ELR (cell line): Measurements from ENCODE around the gene ST14.
"Not testable (repeated sequence)": the region's sequence is repeated elsewhere in the genome, so short reads cannot be mapped to it uniquely, and the experiment has no call there.

Experiments used
- DNase-seq: peaks from one replicate; pipeline ENCODE4 v3.0.0-alpha.2; 2015; ENCODE audit warnings: low read depth

Gene ST14

DNA sequence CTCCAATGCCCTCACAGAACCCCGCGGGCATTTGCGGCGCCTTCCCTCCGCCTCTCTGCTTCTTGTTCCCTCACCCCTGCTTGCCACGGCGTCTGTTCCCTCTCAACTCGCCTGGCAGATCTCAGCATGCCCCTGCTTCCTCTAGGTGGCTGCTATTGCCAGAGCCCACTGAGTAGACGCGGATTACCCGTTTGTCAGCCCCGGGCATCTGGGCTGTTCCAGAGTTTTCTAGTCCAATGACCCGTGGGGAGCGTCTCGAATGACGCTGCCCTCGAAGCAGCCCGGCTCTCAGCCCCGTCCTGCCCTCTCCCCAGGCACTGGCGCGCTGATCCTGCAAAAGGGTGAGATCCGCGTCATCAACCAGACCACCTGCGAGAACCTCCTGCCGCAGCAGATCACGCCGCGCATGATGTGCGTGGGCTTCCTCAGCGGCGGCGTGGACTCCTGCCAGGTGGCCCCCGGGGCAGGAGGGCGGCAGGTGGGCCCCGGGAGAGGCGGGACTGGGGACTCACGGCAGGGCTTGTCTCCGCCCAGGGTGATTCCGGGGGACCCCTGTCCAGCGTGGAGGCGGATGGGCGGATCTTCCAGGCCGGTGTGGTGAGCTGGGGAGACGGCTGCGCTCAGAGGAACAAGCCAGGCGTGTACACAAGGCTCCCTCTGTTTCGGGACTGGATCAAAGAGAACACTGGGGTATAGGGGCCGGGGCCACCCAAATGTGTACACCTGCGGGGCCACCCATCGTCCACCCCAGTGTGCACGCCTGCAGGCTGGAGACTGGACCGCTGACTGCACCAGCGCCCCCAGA is 49.7 kb downstream of the ST14 start:
- DNase-seq, result no peak

DNA sequence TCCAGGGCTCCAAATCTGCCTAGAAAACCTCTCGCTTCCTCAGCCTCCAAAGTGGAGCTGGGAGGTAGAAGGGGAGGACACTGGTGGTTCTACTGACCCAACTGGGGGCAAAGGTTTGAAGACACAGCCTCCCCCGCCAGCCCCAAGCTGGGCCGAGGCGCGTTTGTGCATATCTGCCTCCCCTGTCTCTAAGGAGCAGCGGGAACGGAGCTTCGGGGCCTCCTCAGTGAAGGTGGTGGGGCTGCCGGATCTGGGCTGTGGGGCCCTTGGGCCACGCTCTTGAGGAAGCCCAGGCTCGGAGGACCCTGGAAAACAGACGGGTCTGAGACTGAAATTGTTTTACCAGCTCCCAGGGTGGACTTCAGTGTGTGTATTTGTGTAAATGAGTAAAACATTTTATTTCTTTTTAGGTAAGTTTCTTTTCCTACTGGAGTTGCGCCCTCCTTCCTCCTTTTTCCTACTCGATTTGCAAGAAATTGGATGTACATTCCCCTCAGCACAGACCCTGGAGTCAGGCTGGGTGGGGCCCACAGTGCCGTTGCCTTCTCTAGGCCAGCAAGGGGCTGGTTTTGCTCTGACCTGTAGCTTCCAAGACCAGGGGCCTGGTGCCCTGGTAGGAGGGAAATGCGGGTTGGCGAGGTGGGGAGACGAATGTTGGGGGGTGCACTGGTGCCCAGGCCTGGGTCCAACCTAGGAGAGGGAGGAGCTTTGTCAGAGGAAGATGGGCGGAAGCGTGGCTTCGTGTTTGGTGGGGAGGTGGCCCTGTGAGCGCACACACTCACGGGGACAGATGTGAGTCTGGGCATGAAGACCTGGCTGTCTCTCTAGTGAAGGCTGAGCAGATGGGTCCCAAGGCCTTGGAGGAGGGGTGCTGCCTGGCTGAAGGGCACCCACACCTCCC is 50.6 kb downstream of the ST14 start:
- no peak for DNase-seq

DNA sequence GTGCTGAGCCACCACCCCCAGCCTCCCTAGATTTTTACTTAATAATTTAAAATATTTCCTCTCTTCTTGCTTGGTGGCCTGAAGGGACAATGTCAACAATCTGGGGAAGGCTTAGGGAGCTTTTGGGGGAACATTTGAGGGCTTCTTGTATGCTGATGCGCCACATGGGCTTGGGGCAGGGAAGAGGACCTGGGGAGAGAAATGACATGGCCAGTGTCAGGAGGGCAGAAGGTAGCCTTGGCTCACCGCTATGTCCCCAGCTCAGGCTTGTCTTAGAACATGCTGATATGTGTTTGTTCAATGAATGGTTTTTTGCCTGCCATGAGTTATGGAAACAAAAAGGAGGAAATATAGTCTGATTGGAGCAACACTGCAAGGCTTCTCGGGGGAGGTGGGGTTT is 51.6 kb downstream of the ST14 start:
- DNase-seq, result no peak

DNA sequence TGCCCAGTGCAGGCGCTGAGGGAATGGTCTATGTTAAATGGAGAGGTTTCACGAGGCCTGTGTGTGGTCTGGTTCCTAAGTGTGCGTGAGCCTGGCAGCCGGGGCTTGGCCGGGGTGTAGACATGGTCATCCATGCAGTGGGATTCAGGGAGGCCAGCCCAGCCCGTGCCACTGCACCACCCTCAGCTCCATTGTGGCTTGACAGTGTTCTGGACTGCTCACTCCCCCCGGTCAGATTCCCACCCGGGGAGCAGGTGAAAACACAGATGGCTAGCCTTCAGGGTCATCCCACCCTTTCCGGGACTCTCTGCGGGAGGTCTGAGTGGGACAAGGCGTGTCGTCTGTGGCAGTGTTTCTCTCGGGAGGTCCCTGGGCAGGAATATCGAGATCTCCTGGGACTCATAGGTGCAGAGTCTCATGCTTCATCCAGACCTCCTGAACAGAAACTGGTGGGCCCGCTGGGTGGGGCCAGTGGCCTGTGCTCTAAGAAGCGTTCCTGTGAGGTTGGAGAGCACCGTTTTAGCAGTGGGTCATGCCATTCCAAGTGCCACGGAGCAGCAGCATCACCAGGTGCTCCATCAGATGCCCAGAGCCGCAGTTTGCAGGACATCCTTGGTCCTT is 52.3 kb downstream of the ST14 start:
- DNase-seq, result no peak

DNA sequence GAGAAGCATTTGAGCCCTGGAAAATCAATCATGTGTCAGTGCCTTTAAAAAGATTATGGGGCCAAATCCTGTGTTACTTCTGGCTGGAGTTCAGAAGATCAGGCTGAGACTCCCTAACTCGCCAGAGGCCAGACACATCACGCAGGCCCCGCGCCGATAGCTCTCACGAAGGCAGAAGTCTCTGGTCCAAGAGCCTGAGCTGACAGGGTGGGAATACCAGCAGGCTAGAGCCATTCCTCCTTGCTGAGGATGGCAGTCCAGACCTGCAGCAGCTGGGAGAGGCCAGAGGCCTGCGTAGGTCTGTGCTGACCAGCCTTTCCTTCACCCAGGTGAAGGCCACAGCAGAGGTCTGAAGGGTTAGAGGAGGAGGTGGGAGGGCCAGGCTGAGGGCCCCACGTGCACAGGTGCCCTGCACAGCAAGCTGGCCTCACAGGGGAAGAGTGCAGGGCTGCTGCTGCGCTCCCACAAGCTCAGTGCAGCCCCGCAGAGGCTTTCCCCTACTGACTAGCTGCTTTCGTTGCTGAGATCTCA is 52.9 kb downstream of the ST14 start:
- DNase-seq, result no peak

DNA sequence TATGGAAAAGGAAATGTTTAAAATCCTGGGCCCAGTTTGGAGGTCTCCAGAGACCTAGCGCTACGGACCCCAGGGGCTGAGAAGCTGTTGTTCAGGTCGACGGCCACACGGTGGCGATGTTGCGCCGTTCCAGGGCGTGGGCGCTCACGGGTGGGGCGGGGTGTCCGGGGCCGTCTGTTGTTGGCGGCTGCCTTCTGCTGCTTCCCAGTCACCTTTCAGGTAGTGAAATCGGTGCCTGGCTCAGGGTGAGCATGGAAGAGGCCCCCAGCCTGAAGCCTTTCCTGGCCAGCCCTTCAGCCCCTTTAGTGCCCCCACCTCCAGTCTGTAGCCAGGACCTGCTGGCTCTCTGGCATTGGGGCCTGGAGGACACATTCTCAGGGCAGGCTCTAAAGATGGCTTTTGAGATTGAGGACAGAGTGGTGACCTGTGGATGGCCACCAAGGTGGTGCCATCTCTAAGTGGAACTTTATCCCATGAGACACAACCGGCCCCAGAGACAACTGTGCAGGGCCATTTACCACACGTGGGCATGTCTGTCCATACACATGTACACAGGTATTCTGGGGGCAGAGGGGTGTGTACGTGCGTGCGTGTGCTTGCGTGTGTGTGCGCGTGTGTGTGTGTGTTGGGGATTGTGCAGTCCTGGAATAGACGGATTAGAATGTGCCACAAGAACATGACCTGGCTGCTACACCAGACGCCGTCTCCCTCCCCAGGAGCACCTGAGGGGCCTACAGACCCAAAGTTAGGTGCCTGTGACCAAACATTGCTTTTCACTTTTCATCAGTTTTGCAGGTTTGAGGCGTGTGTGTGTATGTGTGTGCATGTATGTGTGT is 53.8 kb downstream of the ST14 start:
- DNase-seq, result peak; percentile 43

DNA sequence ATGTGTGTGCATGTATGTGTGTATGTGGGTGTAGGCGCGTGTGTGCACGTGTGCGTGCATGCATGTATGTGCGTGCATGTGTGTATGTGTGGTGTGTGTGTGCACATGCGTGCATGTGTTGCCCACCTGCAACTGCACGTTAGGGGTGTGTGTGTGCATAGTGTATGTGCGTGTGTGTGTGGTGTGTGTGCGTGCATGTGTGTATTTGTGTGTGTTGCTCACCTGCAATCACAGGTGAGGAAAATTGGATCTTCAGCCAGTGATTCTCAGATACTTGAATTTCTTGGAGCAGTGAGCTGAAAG is 54.3 kb downstream of the ST14 start:
- DNase-seq, result no peak

DNA sequence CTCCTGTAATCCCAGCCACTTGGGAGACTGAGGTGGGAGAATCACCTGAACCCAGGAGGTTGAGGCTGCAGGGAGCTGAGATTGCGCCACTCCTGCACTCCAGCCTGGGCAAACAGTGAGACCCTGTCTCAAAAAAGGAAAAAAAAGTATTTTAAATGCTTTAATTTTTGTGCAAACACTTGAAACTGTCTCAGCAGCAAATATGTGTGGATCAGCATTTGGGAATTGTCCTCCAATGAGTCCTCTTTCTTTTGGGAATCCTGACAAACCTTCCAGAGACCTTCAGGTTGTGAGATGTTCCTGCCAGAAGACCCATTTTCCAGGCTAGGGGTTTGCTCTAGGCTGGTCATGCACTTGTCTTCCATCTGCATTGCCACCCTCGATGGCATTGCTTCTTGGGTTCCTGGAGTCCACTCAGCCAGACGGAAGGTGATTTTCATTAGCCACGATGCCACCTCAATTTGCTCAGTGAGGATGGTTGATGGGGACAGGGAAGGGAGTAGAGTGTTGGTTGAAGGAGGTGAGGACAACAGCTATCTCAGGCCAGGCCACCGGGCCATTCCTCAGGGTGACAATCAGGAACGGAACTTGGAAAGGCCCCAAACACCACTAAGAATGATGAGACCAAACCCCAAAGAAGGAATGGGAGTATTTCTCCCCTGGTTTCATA is 55.4 kb downstream of the ST14 start:
- no peak for DNase-seq

DNA sequence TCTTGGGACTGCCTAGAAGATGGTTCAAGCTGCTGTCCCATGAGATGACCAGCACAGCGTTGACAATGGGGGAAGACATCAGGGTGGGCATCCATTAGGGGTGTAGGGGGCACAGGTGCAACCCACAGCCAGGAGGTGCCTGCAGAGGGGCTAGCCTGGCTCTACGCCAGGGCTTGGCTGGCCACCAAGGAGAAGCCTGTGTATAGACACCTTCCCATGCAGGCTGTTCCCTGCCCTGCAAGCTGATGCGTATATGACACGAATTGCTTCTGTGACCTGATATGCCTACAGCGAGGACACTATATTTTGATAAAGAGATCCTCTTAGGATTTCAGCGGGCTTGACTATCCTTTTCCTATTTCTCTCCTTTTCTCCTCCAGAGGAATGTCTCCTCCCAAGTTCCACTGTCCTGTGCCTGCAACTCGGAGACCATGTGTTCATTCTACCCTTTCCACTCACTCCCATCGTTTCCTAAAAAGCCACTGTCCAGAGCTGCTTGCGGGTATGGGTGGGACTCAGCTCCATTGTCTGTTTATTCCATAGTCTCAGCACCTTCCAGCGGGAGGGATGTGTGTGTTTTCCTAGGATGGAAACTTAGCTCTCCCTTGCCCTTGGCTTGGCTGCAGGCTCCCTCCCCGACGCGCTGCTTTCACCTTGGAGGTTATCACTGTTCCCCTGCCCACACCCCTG is 56.1 kb downstream of the ST14 start:
- DNase-seq, result no peak

DNA sequence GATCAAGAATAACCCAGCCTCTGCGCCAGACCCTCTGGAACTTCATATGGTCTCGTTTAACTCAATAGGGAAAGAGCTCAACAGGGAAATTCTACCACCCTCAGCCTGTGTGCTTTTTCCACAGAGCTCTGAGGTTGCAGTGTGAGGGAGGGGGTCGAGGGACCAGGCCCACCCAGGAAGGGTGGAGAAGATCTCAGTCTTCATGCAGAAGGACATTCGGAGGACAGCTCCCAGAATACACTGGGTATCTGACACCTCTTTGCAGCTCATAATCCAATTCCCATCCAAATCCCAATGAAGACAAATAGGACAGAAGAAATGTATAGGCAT is 56.6 kb downstream of the ST14 start:
- DNase-seq, result no peak

DNA sequence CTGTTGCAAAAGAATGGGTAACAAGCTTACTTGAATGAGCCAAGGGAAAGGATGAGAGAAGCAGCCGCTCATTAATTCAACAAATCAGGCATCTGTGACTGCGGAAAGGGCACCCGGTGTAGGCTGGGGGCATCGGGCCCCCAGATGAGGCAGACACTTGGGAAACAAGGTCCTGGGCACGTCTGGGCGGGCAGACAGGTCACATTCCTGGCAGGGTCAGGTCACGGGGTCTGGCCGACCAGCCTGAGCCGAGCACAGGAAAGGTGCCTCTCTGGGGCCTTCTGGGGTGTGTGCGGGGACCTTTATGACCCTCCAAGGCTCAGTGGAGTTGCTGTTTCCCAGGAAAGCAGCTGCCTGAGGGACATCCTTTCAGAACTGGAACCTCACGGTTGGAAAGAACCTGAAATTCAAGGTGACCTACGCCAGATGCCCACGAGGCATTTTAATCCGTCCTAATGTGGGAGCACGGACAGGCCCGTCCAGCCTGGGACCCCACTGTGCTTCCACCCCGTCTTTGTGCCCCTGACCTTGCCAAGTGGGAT is 57.1 kb downstream of the ST14 start:
- no peak for DNase-seq

DNA sequence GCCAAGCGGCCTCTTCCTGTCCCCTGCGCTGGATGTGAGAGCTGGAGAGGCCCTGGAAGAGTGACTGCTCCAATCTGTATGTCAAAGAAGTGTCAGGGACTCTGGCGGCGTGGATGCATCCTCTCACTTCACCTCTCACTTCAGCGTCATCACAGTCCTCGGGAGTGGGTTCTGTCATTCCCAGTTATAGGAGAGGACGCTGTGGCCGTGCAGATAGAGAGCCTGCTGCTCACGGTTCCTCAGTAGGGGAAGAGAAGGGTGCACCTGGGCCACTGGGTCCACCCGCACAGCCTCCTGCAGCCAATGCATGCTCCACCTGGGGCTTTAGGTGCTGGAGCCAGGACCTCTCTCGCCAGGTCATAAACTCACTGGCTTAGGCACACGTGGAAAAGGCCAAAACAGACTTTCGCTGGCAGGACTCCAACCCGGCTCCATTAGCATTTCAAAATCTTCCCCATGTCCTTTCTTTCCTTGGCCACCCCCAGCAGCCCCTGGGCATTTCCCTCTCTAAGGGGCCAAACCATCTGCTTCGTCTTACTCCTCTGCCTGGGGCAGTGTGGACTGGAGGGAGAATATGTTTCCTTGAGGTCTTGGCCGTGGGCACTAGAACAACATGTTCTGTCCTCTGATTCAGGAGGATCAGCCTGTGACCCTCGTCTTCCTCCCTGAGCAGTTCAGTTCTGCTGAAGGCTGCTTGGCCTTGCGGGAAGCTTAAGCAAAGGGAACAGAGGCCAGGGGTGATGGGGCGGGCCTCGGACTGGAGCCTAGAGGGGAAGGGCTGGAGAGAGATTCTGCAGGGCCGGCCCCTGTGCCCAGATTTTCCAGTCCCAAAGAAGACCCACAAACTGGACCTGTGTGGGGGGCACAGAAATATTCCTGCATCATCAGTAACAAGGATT is 57.8 kb downstream of the ST14 start:
- DNase-seq, result no peak

DNA sequence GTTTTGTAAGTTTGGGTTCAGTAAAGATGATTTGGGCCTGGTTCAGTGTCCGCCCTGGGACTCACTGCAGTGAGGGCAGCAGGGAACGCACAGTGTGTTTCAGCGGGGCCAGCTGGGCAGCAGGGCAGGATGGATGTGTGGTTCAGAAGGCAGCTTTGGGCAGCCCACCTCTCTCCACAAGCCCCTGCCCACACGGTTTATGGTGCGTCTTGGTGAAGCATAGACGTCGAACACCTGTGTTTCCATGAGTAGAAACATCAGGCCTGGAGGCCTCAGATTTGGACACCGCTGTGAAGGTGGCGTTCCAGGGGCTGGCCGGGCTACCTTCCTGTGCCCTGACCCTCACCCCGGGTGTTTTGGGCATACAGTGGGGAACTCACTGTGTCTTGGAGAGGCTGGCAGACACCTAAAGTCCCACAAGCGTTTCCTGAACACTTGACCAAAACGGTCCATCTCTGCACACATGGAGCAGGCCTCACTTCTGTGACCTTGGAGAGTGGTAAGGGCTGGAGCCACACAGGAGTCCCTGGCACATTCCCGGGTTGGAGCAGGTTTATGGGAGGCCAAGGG is 59.0 kb downstream of the ST14 start:
- DNase-seq, result no peak

DNA sequence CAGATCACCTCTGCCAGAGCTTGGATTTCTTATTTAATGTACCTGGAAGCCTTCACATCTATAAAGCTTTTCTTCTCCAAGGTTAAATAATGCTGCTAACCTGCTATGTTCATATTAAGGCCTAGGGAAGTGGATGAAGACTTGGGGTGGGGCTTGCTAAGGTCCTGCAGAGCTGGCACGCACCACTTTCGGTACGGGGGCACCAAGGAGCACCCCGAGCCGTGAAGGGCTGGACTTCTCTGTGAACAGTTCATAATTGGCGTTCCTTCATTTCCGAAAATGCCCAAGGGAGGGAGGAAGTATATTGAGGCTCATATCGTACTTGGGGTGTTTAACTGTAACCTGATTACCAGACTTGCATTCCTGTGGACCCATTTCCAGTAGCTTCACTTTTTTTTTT is 59.6 kb downstream of the ST14 start:
- DNase-seq, result no peak

DNA sequence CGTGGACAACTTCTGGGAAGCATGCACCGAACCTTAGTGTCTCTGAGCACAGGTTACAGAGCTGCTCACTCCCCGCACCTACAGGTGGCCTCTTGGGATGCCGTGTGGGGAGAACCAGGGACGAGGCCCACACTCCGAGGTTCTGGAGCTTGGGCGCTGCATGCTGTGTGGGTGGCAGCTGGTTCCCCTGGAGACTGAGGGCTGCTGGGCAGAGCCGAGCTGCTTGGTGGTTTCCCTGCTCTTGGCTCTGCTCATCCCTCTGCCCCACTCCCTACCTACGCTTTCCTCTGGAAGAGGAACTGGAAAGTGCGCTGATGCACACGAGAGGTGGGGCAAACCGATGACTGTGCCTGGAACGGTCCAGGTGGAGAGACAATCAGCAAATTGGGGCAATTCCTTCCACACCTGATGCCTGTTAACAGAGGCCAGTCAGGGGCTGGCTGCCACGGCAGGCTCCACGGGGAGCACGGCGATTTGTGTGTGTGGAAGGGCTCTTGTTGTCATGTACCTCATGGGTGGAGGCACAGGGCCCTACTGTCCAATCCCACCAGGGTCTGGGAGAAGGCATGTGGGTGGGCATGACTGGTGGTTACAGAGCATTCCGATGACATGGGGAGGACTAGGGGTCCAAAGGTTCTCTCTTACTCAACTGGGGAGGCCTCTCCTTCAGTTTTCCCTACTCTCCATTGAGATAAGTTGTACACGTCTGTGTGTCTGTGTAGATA is 60.9 kb downstream of the ST14 start:
- no peak for DNase-seq

DNA sequence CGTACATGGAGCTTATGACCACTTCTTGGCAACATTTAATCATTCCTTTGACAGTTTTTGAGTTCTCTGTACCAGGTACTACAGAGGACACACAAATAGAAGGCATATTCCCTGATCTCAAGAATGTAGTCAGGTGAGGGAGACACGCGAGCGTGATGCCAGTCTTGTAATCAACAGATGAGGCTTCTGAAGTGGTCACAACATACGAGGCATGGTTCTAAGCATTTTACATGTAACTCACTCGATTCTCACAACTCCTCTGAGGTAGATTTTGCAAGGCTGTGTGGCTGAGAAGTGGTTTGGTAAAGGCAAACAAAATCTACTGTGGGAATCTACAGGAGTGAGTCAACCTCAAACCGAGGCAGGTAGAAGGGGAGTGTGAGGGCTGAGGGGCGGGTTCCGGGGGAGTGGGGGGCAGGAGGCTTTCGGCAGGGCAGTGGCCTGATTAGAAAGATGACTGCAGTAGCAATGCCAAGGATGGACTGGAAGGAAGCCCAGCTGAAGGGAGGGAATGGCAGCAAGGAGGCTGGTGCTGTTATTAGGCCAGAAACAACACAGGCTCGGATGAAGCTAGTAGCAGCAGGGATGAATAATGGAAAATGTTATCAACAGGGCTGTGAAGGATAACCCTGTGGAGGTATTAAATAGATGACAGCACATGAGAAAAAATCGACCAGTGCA is 63.8 kb downstream of the ST14 start:
- no peak for DNase-seq

DNA sequence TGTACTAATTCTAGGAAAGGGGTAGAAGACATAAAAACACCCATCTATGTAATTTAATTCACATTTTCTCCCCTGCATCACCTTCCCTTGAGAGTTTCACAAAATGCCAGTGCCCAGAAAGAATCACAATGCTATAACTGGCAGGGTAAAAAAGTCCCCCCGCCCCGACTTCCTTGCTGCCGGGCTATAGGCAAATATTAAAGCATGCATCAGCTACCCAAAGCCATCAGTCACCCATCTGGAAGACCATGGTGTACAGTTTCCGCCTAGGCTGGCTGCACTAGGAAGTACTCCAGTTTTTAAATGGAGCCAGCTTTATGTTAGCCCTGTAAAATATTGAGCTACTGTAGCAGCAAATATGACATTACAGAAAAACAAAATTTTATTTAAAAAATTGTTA is 67.8 kb downstream of the ST14 start:
- no peak for DNase-seq

DNA sequence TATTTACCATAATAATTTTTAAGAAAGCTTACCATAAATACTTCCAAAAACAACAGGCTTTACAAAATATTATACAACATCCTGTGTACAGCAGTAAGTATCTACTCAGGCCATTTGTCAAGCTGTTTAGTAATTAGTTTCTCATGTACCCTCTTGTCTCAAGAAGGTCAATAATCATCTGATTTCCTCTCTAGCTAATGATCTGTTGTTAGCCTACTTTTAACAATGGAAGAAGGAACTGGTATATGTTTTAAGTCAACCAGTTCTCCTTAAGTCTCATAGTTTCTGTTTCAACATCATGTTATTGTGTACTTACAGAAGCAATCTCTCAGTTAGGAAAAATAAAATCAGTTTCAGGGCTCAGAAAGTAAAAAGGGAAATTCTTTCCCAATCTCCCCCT is 73.9 kb downstream of the ST14 start:
- DNase-seq, result not testable (repeated sequence)
